Muscle of arm (tissue), 12 donors: ENCODE measurements around the gene TLE3. TPM values are rescaled to one million over a fixed set of nuclear protein-coding genes. Genes with fewer than 3 reads are reported as not detected.

Source experiments
- DNase-seq: peaks from one replicate; pipeline ENCODE4 v3.0.0-alpha.2; 2013
- polyA plus RNA-seq, 12 donors: library from polyadenylated mRNA; unstranded; fragments of 120-200 nt; gene quantifications; one replicate each; pipeline ENCODE4 v1.2.1, GENCODE V29; 2013; ENCODE audit not compliant: insufficient read length in 12 of 12

Gene TLE3
- polyA plus RNA-seq, 12 donors, result 16.7 to 72.6 (median 27.1) TPM; not detected in 1

DNA sequence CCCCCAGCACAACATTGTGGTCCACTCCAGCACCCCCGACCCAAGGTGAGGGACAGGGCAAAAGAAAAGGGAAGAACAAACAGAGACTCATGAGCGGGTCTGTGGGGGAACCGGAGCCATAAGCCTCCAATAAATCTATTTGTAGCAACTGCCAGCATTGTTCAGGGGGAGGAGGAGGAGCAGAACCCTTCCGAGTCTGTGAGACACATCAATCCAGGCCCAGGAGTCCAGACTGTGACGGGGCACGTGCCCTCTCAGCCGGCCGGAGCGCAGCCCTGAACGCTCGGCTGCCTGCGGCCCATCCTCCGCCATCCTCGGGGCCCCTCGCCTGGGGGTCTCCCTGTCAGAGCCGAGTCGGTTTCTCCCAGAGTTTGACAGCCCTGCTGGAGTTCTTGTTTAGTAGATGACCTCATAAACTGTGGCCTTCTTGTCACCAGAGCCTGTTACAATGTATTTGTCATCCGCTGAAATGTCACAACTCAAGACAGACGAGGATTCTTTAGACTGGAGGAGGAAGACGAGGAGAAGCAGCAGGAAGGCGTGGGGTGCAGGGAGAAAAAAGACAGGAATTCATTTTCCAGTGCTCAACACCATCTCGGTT lies 47.9 kb downstream of the TLE3 start:
- no peak for DNase-seq

GRCh38 chr15:70048578-70049514 lies 48.9 kb downstream of the TLE3 start:
- no peak for DNase-seq

- no peak for DNase-seq
Observed at GRCh38 chr15:70048198-70048565, 49.5 kb downstream of the TLE3 start.

GRCh38 chr15:70047386-70048197 lies 50.1 kb downstream of the TLE3 start:
- DNase-seq, result no peak

DNA sequence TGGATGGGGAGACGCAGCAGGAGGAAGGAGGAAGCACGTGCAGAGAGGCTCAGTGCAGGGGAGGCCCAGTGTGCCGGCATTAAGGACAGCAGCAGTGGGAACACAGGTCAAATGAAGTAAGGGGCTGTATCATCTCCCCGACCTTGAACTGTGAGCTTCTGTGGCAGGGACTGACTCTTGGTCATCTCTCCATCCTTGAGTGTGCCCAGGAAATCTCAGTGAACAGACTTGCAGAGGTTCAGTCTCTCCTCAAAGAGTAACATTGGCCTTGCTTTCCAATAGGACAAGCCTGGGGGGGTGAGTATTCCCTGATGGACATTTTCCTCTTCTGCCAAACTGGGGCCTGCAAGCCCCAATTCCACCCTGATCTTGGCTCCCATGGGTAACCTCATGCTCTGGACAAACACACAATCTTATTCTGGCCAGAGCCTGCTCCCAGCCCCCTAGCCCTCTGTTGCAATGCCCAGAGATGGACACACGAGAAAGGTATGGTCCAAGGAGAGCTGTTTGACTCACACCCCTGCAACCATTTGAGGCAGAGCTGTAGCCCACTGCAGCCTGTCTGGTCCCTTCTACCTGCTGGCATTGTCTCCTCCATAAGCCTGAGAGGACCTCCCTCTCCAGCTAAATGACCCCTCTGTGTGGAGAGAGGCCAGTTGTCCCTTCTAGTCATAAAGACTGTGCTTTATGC lies 50.9 kb downstream of the TLE3 start:
- DNase-seq, result no peak

- DNase-seq, result no peak
Observed at GRCh38 chr15:70045045-70045444, 52.7 kb downstream of the TLE3 start.

DNA sequence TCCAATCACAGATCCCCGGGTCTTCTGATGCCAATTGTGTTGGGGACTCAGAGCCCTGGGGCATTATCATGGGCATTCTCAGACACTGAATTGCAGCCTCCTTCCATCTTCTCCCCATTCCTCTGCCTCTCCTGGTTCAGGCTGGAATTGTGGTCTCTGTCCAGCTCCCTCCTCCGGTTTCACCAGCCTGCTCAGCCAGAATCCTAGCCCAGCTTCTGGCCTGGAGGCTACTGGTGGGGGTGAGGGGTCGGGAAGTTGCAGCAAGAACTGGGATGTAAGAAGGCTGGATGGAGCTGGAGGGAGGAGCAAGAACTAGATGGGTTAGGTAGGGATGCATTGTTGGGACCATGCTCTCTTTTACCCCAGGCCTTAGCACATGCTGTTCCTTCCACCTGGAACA lies 53.5 kb downstream of the TLE3 start:
- DNase-seq, result no peak

GRCh38 chr15:70043590-70043989 lies 54.1 kb downstream of the TLE3 start:
- no peak for DNase-seq

DNA sequence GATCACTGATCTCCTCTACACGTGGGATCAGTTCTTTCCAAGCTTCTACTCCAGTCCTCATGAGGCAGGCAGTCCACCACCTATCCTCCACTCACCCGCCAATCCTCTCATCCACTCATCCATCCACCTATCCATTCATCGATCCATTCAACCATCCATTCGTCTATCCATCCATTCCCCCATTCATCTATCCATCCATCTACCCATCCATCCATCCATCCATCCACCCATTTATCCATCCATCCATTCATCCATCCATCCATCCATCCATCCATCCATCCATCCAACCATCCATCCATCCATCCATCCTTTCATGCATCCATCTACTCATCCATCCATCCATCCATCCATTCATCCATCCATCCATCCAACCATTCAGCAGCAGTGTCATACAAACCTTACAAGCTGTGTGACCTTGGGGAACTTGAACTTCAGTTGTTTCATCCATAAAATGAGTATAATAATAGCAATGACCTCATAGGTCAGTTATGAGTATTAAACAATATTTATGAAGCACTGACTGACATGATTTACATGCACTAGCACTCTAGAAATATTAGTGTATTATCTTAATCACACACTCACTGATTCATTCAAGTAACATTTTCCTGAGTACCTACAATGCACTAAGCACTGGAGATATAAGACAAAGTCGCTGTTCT lies 55.0 kb downstream of the TLE3 start:
- DNase-seq, result no peak

GRCh38 chr15:70039917-70040316 lies 57.8 kb downstream of the TLE3 start:
- DNase-seq, result no peak

GRCh38 chr15:70038730-70039392 lies 58.9 kb downstream of the TLE3 start:
- DNase-seq, result no peak

GRCh38 chr15:70037292-70037640 lies 60.5 kb downstream of the TLE3 start:
- DNase-seq, result no peak

DNA sequence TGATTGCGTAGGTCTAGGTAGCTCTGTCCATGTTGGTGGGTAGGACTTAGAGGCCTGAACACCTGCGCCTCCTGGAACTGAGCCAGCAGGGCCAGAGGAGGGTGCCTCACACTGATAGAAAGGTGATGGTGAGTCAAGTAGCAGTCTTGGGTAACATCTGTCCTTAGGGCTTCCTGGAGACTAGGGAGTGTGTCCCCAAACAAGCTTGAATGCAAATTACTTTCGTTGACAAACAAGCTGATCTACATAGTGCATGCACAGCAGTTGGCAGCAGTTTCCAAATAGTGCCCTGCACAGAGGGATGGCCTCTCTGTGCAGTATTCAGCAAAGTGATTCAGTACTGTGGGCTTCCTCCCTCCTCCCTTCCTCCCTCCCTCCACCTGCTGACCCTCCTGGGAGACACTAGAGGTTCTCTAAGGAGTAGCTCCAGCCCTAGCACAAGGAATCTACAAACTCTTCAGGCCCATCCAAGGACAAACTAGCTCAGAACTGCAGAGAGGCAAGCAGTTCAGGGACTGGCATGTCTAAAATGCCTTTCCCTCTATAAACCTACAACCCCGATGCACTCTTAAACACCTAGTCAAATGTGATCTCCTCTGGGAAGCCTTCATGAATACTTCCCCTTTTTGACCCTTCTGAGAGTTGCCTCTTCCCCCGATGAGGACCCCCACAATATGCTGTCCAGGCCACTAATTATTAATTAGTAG lies 61.0 kb downstream of the TLE3 start:
- no peak for DNase-seq

DNA sequence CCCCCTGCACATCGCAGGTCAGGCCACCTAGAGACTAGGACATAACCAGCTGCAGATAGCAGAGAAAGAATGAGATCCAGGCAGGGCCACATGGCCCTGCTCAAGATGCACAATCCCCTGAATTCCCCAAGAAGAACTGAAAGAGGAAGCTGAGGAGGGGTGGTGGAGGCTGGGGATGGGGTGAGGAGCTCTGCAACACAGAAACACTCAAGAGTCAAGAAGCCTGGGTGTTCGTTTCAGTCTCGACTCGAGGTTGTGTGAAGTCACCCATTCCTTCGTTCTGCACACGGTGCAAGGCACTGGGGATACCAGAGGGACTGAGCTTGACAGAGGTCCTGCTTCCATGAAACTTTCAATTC lies 62.0 kb downstream of the TLE3 start:
- DNase-seq, result no peak

- DNase-seq, result no peak
Observed at GRCh38 chr15:70035051-70035718, 62.5 kb downstream of the TLE3 start.

DNA sequence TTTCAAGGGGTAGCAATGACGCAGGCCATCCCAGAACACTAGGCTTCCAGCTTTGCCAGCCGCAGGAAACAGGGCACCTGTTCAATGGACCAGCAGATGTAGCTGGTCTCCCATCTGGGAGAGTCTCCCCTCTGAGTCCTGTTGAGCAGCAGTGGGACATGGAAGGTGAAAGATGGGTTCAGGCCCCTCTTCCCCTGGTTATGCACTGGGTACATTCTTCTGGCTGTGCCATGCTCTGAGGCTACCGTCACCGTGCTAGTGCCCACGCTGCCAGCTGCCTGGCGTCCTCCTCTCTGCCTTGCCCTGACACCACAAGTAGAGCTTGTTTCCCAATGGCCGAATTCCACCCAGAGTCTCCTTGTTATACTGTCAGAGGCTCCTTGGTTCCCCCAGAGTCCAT lies 63.1 kb downstream of the TLE3 start:
- DNase-seq, result no peak

DNA sequence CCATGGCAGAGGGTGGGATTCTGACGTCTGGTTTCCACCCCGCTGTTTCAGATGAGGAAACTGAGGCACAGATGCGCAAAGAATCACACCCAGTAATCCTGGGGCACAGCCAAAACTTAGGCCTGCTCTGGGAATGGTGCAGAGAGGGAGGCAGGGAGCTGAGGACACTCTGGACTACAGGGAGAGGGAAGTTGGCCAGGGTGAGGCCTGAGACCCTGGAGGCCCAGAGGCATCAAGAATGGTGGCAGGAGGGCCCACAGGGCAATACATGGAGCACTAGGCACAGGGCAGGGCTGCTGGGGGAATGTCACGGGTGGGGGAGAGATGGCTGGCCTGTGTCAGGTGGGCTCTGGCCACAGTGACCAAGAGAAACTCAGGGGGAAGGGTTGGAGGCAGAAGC lies 63.6 kb downstream of the TLE3 start:
- no peak for DNase-seq

- DNase-seq, result no peak
Observed at GRCh38 chr15:70033529-70034140, 64.1 kb downstream of the TLE3 start.

- no peak for DNase-seq
Observed at GRCh38 chr15:70033109-70033508, 64.6 kb downstream of the TLE3 start.
